Measurements from ENCODE around the gene FAM43B.

FAM43B gene

DNA sequence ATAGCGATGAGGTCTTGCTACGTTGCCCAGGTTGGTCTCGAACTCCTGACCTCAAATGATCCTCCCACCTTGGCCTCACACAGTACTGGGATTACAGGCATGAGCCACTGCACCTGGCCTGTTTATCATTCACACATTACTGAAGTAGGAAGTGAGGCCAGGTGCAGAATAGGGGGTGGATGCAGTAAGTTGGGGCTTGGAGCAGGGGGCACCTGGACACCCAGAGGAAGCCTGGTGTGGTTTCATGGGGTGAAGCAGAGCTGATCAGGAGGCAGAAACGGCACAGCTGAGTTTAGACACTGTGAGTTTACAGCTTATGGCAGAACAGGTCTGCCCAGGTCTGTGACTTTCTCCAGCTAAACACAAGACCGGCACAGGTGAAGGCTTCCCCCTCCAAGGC is 41.4 kb downstream of the FAM43B start:
- no peak for DNase-seq

DNA sequence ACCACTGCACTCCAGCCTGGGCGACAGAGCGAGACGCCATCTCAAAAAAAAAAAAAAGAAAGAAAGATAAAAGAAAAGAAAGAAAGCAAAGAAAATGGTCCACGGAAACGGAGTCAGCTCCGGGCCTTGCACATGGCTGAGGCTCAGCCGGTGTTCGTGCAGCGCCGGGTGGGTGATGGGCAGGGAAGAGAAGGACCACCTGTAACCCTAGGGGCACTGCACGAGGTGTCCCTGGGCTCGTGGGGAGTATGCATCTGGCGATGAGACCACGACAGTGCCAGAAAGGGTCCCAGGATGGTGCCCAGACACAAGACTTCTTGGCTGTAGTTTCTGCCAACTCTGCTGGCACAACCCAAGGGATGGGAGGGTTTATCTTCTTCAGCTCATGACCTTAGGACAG is 42.4 kb downstream of the FAM43B start:
- DNase-seq, result no peak

GRCh38 chr1:20596106-20596505 is 43.7 kb downstream of the FAM43B start:
- DNase-seq, result no peak

DNA sequence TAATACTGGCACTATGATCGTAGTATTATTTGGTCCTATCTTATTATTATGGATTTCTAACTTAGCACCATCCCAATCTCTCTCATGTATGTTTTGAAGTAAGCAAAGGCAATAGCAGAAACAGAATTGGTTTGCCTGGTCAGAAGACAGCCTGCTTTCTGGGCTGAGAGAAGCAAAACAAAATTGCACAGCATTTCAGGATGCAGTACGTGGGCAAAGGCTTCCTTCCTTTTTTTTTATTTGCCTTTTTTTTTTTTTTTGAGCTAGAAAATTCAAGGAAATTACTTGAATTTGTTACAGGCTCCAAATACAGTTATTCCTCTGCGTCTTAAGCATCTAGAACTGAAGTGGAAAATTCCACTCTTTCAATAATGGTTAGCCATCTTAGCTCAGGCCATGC is 45.3 kb downstream of the FAM43B start:
- DNase-seq, result no peak

- no peak for DNase-seq
These were observed 47.8 kb downstream of the FAM43B start for GRCh38 chr1:20600156-20600555.

GRCh38 chr1:20601129-20601825 is 48.9 kb downstream of the FAM43B start:
- DNase-seq, result no peak

DNA sequence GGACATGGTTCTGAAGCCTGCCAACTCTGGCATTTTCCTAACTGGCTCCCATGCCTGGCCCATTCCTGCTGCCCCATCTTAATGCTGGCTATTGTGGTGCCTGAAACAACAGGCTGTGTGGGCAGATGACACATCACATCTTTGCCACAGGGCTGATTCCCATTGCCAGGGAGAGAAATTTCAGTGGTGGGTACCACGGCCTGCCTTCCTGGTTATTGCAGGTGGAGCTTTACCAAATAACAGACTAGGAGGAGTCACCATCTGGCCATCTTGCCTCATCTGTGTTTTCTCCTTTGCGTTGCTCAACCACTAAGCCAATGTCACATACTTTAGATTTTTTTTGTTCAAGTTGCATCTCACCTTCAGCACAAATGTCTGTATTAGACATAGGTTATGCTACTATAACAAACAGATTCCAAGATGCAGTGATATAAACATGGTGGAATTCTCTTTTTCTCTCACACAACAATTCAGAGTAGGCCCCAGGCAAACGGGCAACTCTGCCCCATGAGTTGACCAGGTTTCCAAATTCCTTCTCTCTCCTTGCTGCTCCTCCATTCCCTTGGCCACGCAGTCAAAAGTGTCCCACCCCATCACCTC is 50.6 kb downstream of the FAM43B start:
- DNase-seq, result no peak

- DNase-seq, result no peak
These were observed 51.4 kb downstream of the FAM43B start for GRCh38 chr1:20603504-20604464.
